Large intestine (tissue), 3 donors: Measurements from ENCODE around the gene KIFBP. TPM values are rescaled to one million over a fixed set of nuclear protein-coding genes. Genes with fewer than 3 reads are reported as not detected.
"Not testable (repeated sequence)": the region's sequence is repeated elsewhere in the genome, so short reads cannot be mapped to it uniquely, and the experiment has no call there.

Source experiments
- DNase-seq, 2 donors: peaks; one replicate each; pipeline versions ENCODE4 v3.0.0 to v3.0.0-alpha.2; 2013
- H3K27ac ChIP-seq: one replicate; pipeline ENCODE4 v1.5.1; 2013; ENCODE audit warnings: low read length
- H3K27me3 ChIP-seq: 2 replicates; pipeline ENCODE4 v1.6.1; 2013; ENCODE audit warnings: low read length; ENCODE audit not compliant: control insufficient read depth, insufficient read depth
- H3K36me3 ChIP-seq: 2 replicates; pipeline ENCODE4 v1.6.1; 2013; ENCODE audit warnings: low read length; ENCODE audit not compliant: control insufficient read depth, insufficient read depth
- H3K4me1 ChIP-seq: one replicate; pipeline ENCODE4 v1.6.1; 2013; ENCODE audit warnings: low read length; ENCODE audit not compliant: control insufficient read depth, insufficient read depth
- H3K4me3 ChIP-seq: one replicate; pipeline ENCODE4 v1.5.1; 2013; ENCODE audit warnings: low read length
- H3K9me3 ChIP-seq: one replicate; pipeline ENCODE4 v1.6.1; 2013; ENCODE audit warnings: mild to moderate bottlenecking, low read depth, low read length, moderate library complexity; ENCODE audit not compliant: control insufficient read depth
- WGBS: methylation state at CpG from one replicate; pipeline ENCODE4 v1.1.5; 2013; ENCODE audit warnings: low lambda C conversion rate; ENCODE audit not compliant: insufficient coverage; 5-methylcytosine and 5-hydroxymethylcytosine counted together
- polyA plus RNA-seq: library from polyadenylated mRNA; unstranded; fragments of 120-200 nt; gene quantifications from one replicate; pipeline ENCODE4 v1.2.1, GENCODE V29; 2013

The KIFBP gene
- polyA plus RNA-seq, 1 donor, result 21.8 TPM

DNA sequence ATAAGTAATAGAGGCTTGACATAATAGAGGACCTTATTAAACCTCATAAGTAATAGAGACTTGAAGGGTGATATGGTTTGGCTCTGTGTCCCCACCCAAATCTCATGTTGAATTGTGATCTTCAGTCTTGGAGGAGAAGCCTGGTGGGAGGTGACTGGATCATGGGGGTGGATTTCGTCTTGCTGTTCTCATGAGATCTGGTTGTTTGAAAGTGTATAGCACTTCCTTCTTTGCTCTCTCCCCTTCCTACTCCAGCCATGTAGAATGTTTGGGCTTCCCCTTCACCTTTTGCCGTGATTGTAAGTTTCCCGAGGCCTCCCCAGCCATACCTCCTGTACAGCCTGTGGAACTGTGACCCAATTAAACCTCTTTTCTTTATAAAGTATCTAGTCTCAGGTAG, 8.6 kb downstream of the KIFBP start:
- WGBS, result no CpG with 5 or more reads among the region's 3 CpGs
- no peak for DNase-seq
- no peak overlapping the region for H3K27ac ChIP-seq

DNA sequence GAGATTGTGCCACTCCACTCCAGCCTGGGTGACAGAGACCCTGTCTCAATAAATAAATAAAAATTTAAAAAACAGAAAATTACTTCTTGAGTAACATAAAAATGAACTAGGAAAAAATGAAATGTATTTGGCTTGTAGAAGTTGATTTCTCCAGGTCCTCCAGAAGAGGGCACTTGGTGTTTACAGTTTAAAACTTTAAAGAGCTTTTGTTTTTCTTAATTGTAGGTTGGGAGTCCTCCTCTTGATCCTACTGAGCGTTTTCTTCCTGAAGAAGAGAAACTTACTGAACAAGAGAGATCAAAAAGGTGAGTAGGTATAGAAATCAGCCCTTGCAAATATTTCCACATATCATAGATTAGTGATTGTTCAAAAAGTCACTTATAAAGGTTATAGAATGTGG, 16.2 kb downstream of the KIFBP start:
- DNase-seq, result no peak
- Histone ChIP-seq H3K36me3 (peaks cover 27% of the 10 kb centered on the region), H3K4me3 (no peak overlapping the region), H3K27me3 (no peaks in the 10 kb centered on the region), H3K9me3 (no peaks in the 10 kb centered on the region), H3K4me1 (no peaks in the 10 kb centered on the region), H3K27ac (no peak overlapping the region)
- WGBS, result no CpG with 5 or more reads among the region's 1 CpG

More for the DNA sequence above, 8.6 kb downstream of the KIFBP start:
- Histone ChIP-seq H3K36me3 (peaks cover 6% of the 10 kb centered on the region), H3K4me3 (no peak overlapping the region), H3K4me1 (no peaks in the 10 kb centered on the region), H3K9me3 (no peaks in the 10 kb centered on the region), H3K27me3 (no peaks in the 10 kb centered on the region)

DNA sequence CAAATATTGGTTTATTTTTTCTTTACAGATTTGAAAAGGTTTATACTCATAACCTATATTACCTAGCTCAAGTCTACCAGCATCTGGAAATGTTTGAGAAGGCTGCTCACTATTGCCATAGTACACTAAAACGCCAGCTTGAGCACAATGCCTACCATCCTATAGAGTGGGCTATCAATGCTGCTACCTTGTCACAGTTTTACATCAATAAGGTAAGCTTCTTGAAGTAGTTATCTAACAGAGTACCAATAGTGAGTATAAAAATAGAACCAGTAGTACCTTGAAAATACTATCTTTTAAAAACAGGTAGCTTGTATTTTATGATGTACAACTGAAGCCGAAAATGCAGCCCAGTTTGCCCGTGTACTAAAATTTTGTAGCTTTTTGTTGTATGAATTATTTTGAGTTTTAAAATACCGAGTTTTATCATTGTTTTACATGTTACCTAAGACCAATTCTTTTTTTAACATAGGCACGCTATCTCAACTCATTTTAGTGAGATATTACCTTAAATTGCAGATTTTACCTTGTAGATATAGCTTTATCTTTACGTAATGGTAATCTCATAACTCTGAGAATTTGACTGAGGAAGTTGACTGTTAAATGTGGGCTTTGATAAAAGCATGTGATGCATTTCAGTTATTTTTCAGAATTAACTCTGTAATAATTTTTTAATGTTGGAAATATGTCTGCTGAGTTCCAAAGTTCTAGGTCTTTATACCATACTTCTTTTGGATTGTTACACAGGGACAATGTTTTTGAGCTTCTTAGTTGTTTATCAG, 17.3 kb downstream of the KIFBP start:
- no peak for DNase-seq
- no peak overlapping the region for H3K4me3 ChIP-seq
- no peaks in the 10 kb centered on the region for H3K4me1 ChIP-seq
- peaks cover 26% of the 10 kb centered on the region for H3K36me3 ChIP-seq
- no peaks in the 10 kb centered on the region for H3K27me3 ChIP-seq
- no peak overlapping the region for H3K27ac ChIP-seq
- H3K9me3 ChIP-seq, result no peaks in the 10 kb centered on the region
- WGBS, result 98% methylated on average over 4 of the region's 6 CpGs

DNA sequence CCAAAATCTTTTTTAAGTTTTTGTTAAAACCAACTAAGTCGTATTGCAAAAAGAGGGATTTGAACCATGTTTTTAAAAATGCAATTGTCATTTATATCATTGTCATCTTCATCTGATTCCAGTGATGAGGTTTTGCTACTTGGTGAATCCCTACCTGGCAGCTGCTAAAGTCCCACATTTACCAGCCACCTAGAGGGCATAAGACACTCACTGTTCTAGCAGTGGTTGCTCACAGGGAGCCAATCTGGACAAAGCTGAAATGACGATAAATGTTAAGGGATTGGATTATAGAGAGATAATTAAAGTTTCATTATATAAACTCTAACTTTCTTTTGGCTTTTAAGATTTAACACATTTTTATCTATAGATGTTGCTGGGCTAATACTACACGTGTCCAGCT, 18.7 kb downstream of the KIFBP start:
- Histone ChIP-seq H3K9me3 (no peaks in the 10 kb centered on the region), H3K36me3 (peaks cover 31% of the 10 kb centered on the region), H3K27me3 (no peaks in the 10 kb centered on the region), H3K4me1 (no peaks in the 10 kb centered on the region), H3K27ac (no peak overlapping the region), H3K4me3 (no peak overlapping the region)
- no peak for DNase-seq
- 100% methylated on average over 1 of the region's 3 CpGs for WGBS

DNA sequence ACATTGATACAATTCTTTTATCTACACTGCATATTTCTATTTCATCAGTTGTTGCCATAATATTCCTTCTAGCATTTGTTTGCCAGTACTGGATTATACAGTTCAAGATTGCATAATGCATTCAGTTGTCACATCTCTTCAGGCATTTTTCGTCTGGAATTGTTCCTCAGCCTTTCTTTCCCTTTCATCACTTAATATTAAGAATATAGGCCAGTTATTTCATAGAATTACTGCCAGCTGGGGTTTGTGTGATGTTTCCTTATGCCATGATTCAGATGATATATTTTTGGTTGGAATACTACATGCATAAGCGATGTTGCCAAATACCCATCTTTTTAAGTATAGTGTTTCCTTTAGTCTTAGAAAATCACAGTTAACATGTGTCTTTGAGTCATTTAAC, 20.8 kb downstream of the KIFBP start:
- H3K36me3 ChIP-seq, result peaks cover 44% of the 10 kb centered on the region

DNA sequence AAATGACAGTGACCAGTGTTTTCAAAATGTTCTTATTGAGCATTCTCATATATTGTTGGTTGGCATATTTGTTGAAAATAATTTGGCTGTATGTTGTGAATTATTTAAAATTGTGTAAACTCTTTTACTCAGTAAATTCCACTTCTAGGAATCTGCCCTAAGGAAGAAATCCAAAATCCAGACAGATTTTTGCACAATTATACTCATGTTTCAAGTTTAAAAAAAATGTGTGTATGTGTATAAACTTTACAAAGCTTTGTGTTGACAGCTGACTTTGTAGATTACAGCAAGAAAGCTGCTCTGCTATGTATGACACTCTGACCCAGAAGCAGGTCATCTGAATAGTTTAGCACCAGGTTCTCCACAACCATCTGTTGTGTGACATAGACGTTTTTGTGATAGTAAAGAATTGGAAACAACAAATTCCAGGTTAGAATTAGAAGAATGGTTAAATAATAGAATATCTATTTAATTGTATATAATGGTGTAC, 21.6 kb downstream of the KIFBP start:
- no peak for DNase-seq
- Histone ChIP-seq H3K4me1 (no peaks in the 10 kb centered on the region), H3K27me3 (no peaks in the 10 kb centered on the region), H3K4me3 (no peak overlapping the region), H3K9me3 (no peaks in the 10 kb centered on the region), H3K27ac (no peak overlapping the region), H3K36me3 (peaks cover 44% of the 10 kb centered on the region)
- 86% methylated on average over 1 of the region's 1 CpG for WGBS

More for the DNA sequence above, 20.8 kb downstream of the KIFBP start:
- no peak overlapping the region for H3K4me3 ChIP-seq
- no peak overlapping the region for H3K27ac ChIP-seq
- no peaks in the 10 kb centered on the region for H3K27me3 ChIP-seq
- no peaks in the 10 kb centered on the region for H3K9me3 ChIP-seq
- no peak for DNase-seq
- WGBS, result 100% methylated on average over 1 of the region's 2 CpGs
- no peaks in the 10 kb centered on the region for H3K4me1 ChIP-seq

DNA sequence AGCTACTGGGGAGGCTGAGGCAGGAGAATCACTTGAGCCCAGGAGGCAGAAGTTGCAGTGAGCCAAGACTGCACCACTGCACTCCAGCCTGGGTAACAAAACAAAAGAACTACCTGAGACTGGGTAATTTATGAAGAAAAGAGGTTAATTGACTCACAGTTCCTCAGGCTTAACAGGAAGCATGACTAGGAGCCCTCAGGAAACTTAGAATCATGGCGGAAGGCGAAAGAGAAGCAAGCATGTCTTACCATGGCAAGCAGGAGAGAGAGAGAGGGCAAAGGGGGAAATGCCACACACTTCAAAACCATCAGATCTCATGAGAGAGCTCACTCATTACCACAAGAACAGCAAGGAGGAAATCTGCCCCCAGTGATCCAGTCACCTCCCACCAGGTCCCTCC, 24.2 kb downstream of the KIFBP start:
- not testable (repeated sequence) for H3K9me3 ChIP-seq, H3K27ac ChIP-seq, H3K27me3 ChIP-seq, DNase-seq, H3K4me1 ChIP-seq, H3K4me3 ChIP-seq
- H3K36me3 ChIP-seq, result peaks cover 36% of the 10 kb centered on the region
- WGBS, result no CpG with 5 or more reads among the region's 2 CpGs

DNA sequence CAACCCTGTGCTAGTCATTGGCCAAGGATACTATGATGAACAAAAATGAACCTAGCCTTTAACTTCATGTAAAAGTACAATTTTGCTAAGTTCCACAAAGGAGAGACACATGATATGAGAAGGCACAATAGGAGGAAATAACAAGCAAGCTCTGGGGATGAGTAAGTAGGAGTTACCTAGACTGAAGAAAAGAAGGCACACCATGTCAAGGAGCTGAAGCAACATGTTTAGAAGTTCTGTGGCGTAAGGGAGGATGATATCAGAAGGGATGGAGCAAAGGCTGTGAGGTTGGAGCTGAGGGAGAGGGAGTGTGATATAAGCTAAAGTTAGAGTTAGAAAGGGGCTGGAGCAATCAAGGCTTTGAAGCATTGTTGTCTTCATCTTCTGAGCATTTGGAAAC, 25.6 kb downstream of the KIFBP start:
- no peak overlapping the region for H3K27ac ChIP-seq
- no peak overlapping the region for H3K4me3 ChIP-seq
- no peak for DNase-seq
- H3K36me3 ChIP-seq, result peaks cover 34% of the 10 kb centered on the region
- no peaks in the 10 kb centered on the region for H3K9me3 ChIP-seq
- H3K4me1 ChIP-seq, result no peaks in the 10 kb centered on the region
- WGBS, result 100% methylated on average over 1 of the region's 1 CpG
- no peaks in the 10 kb centered on the region for H3K27me3 ChIP-seq

DNA sequence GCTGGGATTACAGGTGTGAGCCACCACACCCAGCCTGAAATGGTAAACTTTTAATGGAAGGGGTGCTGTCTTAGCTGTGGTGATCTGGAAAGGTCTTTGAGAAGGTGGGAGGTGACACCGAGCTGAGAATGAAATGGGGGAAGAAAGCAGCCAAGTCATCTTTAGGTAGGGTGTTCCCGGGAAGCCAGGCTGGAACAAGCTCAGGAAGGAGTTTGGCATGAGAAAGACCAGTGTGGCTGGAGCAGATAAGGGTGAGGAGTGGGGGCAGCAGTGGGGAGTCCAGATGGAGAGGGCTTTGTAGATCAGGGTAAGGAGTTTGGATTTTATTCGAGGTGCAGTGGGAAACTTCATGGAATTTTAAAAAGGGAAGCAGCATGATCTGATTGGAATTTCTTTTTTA, 30.0 kb downstream of the KIFBP start:
- no peak overlapping the region for H3K4me3 ChIP-seq
- peaks cover 16% of the 10 kb centered on the region for H3K36me3 ChIP-seq
- DNase-seq, result no peak
- no peaks in the 10 kb centered on the region for H3K27me3 ChIP-seq
- H3K27ac ChIP-seq, result no peak overlapping the region
- 83% methylated on average over 2 of the region's 3 CpGs for WGBS
- no peaks in the 10 kb centered on the region for H3K9me3 ChIP-seq
- no peaks in the 10 kb centered on the region for H3K4me1 ChIP-seq

DNA sequence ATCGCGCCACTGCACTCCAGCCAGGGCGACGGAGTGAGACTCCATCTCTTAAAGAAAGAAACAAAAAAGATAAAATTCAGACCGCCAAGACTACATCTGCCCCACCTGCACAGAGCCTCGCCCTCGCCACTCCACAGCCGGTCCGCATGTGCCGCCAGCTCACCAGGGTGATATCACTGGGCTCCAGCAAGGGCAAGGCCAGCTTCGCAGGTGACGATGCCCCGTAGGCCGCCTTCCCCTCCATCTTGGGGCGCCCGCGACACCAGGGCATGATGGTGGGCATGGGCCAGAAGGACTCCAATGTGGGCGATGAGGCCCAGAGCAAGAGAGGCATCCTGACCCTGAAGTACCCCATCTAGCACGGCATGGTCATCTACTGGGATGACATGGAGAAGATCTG, 34.0 kb downstream of the KIFBP start:
- WGBS, result no CpG with 5 or more reads among the region's 19 CpGs
- H3K9me3 ChIP-seq, result no peaks in the 10 kb centered on the region
- DNase-seq, result no peak
- H3K36me3 ChIP-seq, result no peaks in the 10 kb centered on the region
- H3K27ac ChIP-seq, result no peak overlapping the region
- no peaks in the 10 kb centered on the region for H3K27me3 ChIP-seq
- no peak overlapping the region for H3K4me3 ChIP-seq
- H3K4me1 ChIP-seq, result no peaks in the 10 kb centered on the region

DNA sequence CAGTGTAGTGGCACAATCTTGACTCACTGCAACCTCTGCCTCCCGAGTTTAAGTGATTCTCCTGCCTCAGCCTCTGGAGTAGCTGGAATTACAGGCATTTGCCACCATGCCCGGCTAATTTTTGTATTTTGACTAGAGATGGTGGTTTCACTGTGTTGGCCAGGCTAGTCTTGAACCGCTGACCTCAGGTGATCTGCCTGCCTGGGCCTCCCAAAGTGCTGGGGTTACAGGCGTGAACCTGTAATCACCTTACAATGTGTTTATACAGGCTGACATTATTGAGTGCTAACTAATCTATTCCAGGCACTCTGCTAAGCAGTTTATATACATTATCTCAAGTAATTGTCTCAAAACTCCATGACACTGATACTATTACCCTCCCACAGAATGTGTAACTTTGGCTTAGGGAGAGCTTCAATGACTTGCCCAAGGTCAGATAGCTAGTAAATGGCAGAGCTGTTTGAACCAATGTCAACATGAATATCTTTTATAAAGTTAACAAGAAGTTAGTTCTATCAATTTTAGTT, 36.8 kb downstream of the KIFBP start:
- Histone ChIP-seq H3K4me1 (no peaks in the 10 kb centered on the region), H3K27me3 (no peaks in the 10 kb centered on the region), H3K9me3 (no peaks in the 10 kb centered on the region), H3K36me3 (no peaks in the 10 kb centered on the region), H3K4me3 (no peak overlapping the region), H3K27ac (no peak overlapping the region)
- no peak for DNase-seq
- 60% methylated on average over 1 of the region's 4 CpGs for WGBS
